Activated CD8-positive, alpha-beta memory T cell treated with anti-CD3 and anti-CD28 coated beads, Interleukin-2, amount 50 U/mL, for 48 hours (primary cell): ENCODE measurements around the gene CCDC74A.
"Not testable (repeated sequence)": the region's sequence is repeated elsewhere in the genome, so short reads cannot be mapped to it uniquely, and the experiment has no call there.

Source experiments
- DNase-seq: peaks from one replicate; pipeline ENCODE4 v3.0.0-alpha.2; 2020

The CCDC74A gene

GRCh38 chr2:131529864-131530445 is 2.3 kb downstream of the CCDC74A start:
- peak; percentile 50 for DNase-seq

GRCh38 chr2:131530626-131531344 is 3.1 kb downstream of the CCDC74A start:
- DNase-seq, result peak; percentile 52

DNA sequence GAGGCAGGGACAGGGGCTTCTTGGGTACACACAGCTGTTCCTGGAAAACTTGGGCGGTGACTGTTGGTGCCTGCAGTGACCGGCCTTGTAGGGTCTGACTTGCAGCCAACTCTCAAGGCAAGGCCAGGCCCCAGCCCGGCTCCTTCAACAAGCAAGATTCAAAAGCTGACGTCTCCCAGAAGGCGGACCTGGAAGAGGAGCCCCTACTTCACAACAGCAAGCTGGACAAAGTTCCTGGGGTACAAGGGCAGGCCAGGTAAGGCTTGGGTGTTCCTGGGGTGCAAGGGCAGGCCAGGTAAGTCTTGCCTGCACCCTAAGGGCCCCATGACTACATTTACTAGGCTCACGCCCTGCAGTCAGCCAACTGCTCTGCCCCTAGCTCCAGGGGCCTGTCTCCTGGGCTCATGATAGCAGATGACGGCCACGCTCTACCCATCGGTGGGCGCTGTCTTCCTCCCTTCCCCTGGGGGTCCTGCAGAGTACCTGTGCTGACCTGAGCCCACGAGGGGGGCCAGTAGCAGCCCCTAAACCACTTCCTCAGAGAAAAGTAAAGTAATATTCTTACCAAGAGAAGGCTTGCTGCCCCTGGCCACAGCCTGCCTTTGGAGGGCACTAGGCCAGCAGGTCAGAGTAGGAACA is 4.0 kb downstream of the CCDC74A start:
- DNase-seq, result not testable (repeated sequence)

- DNase-seq, result not testable (repeated sequence)
These were observed 5.3 kb downstream of the CCDC74A start for GRCh38 chr2:131532723-131533608.

DNA sequence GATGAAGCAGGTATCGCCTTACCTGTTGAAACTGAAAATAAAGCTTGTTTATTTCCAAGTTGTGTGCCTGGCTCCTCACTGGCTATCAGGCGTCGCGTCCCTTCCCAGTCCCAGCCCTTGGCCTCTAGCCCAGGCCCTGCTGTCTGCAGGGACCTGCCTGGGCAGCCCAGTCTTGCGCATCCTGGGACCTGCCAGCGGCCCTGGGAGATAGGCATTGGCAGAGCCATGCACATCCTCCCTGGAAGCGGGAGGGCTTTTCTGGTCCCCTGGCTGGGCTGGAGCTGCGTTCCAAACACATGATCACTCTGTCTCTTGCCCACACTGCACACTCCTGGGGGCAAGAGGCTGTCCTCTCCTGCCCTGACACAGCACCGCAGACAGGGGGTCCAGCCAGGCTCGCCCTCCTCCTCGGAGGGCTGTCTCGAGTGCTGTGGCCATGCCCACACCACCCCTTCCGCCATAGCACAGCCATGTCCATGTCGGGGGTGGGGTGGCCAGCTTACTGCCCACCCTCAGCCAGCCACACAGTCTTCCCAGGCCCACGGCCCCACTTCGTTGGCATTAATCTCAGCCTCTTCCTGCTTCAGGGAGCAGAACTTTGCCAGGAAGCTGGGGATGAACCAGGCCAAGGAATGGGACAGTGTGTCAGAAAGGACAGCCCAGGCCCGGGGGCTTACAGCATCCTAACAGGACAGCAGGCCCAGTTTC is 6.1 kb downstream of the CCDC74A start:
- not testable (repeated sequence) for DNase-seq

- DNase-seq, result not testable (repeated sequence)
These were observed 6.6 kb downstream of the CCDC74A start for GRCh38 chr2:131534317-131534672.

DNA sequence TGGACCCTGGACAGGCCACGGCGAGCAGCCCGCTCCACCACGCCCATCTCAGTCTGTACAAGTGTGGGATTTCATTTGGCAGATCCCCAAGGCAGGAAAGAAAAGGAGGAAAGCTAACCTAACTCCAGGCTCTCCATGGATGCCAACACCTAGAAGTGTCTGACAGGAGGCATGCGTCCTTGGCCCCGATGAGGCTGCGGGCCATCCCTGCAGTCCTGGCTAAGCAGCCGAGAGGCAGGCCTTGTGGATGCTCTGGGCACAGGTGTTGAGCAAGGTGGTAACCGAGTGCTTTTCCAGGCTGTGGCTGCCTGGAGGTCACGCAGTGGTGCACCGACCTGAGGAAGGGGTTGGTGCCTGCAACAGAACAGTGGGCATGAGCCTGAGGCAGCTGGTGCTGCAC is 7.3 kb downstream of the CCDC74A start:
- not testable (repeated sequence) for DNase-seq

GRCh38 chr2:131535526-131535925 is 7.8 kb downstream of the CCDC74A start:
- DNase-seq, result no peak

DNA sequence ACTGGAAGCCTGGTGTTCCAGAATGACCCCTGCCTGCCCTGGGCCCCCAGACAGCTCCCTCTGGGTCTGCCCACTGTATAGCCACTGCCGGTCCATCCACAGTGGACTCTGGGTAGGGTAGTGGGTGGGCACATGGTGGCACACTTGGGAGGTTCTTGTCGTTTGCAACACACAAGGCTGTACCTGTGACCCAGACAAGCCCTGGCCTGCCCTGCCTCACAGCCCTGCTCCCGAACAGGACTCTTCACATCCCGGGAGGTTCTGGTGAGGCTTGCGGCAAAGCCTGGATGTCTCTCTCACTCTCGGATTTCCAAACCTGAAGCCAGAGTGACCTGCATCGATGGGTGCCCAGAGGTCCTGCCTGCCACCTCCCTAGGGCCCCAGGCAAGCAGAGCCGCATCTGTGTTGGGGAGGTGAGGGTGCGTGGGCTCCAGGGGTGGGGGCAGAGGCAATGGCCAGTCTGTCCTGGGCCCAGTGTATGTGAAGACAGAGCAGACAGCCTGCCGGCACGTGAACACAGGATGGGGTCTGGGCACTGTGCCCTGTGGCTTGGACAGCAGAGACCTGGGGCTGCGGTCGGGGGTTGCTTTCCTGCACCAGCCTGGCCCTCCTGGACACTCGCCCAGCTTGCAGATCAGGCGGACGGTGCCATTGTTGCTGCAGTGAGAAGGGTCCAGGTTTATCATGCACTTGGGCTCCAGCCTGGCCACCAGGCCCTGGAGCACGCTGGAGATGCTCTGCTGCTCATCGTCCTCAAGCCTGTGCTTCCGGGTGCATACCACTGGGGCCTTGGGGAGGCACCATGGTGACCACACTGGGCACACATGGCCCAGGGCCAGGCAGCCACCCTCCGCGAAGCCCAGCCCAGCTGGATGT is 8.5 kb downstream of the CCDC74A start:
- not testable (repeated sequence) for DNase-seq

DNA sequence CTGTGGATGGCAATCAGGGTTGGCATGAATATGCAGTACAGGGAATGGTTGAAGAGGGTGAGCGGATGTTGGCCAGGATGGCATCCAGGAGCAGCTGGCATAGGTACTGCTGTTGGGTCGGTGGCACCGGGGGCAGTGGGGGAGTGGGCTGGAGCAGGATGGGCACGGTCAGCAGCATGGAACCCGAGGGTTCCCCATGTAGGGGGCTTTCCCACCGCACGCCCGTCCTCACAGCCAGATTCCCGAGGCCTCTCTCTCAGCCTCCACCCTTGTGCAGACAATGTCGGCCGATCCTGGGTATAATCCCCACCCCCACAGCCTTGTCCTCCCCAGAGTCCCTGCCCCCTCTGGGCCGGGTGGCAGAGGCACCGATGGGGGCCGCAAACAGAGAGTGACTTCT is 9.2 kb downstream of the CCDC74A start:
- DNase-seq, result not testable (repeated sequence)

- not testable (repeated sequence) for DNase-seq
These were observed 11.2 kb downstream of the CCDC74A start for GRCh38 chr2:131538856-131539255.

DNA sequence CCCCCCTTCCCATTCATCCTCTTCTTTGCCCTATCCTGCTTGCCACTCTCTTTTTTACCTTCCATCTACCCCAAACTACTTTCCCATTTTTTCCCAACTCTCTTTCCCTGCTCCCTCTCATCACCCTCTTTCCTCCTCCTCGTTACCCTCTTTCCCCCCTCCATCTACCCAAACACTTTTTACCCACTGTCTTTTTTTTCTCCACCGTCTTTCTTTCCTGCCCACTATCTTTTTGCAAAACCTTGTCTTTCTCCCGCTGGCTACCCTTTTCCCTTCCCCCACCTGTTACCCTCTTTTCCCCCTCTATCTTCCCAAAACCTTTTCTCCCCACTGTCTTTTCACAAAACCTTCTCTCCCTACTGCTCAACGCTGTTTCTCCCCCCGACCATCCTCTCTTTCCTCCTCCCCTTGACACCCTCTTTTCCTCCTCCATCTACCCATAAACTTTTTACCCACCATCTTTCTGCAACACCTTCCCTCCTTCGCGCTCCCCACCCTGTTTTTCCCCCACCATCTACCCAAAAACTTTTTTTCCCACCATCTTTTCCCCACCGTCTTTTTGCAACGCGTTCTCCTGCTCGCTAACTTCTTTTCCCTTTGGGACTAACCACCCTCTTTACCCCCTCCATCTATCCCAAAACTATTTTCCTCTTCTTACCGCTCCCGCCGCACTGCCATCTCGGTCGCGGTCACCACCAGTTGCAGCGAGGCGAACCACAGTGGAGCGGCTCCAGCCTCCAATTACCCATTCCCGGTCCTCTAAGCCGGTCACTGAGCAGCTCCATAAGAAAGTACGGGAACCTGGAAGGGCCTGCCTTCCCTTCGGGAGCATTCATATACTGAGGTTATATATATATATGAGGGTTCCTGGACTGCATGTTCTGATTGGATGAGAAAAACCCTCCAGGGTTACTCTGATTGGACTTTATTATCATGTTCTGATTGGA is 15.0 kb downstream of the CCDC74A start:
- no peak for DNase-seq

DNA sequence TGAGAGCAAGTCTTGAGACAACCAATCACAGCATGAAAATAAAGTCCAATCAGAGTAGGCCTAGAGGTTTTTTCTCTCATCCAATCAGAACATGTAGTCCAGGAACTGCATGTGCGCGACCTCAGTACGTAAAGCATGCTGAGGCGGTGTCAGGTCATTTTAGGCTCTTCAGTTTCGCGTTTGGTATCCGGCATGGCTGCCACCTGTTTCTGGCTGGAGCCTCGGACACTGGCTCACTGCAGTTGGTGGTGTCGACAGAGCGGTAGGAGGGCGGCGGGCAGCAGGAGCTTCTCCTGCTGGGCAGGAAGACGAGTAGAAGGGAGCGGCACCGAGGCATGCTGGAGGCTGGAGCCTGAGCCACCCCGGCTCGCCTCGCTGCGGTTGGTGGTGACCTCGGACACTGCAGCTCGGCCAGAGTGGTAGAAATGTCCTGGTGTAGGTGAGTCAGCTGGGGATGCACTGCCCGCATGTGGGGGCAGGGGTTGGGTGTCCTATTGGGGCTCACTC is 15.8 kb downstream of the CCDC74A start:
- DNase-seq, result no peak

DNA sequence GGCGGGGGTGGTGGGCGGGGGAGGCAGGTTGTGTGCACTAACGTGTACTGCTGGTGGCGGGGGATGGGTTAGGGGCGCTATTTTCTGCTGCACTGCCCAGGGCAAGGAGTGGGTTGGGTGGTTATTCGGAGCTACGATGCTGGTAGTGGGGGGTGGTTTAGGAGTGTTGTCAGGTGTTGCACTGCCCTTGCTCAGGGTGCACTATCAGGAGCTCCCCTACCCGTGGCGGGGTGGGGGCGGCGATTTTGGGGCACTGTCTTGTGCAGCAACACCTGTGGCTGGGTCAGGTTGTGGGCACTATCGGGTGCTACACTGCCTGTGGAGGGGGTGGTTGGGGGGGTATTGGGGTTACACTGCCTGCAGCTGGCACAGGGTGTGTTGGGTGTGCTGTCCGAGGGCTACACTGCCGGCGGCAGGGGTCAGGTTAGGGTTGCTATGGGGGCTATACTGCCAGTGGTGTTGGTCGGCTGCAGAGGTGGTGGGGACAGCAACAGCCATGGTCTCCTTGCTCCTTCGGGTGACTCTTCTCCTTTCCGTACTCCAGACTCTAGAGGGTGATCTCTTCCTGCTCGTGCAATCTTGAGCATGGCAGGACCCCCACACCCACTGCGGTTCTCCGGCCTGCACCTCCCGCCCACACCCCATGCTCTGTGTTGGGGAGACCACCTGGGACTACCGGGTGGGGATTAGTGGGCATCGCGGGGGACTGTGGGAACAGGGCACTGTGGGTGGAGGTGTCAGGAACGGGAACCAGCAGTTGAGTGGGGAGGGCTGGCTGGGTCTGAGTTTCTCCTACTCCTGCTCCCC is 16.5 kb downstream of the CCDC74A start:
- DNase-seq, result not testable (repeated sequence)

- DNase-seq, result not testable (repeated sequence)
These were observed 17.1 kb downstream of the CCDC74A start for GRCh38 chr2:131544813-131545165.

GRCh38 chr2:131552871-131553270 is 25.2 kb downstream of the CCDC74A start:
- no peak for DNase-seq

- no peak for DNase-seq
These were observed 29.3 kb downstream of the CCDC74A start for GRCh38 chr2:131556998-131557397.

DNA sequence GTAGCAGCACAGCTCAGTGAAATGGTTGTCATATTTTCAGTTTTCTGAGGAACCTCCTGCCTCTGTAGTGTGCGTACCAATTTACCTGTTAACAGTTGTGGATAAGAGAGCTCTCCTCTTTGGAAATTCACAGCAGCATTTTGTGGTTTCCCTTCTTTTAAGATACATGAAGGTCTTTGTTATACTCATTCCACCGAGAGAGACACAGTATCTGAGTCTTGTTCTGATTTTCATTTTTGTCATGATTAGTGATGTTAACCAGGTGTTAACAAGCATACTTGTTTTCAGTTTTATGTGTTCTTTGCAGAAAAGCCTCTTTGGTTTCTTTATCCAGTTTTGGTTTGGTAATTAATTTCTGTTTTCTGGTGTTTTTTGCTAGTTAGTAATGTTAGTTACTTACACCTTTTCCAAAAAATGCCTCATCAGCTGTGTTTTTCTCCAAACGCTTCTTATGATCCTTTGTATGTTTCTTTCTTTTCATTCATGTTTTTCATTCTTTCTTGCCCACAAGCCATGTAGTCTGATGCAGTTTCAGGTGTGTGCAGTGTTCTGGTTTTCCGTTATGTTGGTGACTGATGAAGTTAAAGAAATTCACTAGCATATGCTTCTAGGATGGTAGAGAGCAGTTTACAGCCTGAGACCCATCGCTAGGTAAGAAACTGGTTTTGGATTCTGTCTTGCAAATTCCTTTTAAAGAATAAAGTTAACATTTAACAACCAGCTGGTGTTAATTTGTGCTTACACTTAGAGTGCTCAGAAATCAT is 30.1 kb downstream of the CCDC74A start:
- no peak for DNase-seq
